Natural killer cell (primary cell): ENCODE measurements around the gene BRSK1. TPM values are rescaled to one million over a fixed set of nuclear protein-coding genes. Genes with fewer than 3 reads are reported as not detected.
A peak's percentile ranks its signal among the peaks of the same experiment; 100 is the strongest.

Experiments used
- ATAC-seq, 3 donors: fragments of 150-1000 bp in 2 of 3; fragments of 200-7000 bp in 1 of 3; cut with Tn5 transposase; 1 replicate in 1 of 3; 2 replicates in 2 of 3; pipeline ENCODE4 v1.10.0; 2021; ENCODE audit warnings: mild to moderate bottlenecking in 2 of 3, moderate library complexity in 2 of 3
- DNase-seq, 2 donors: peaks; one replicate each; pipeline versions ENCODE4 v3.0.0 to v3.0.0-alpha.2; 2013 to 2021; ENCODE audit warnings: mixed read lengths in 1 of 2
- H3K27ac ChIP-seq: one replicate; pipeline ENCODE4 v1.5.1; 2013; ENCODE audit warnings: mild to moderate bottlenecking, low read length
- H3K27me3 ChIP-seq: one replicate; pipeline ENCODE4 v1.6.1; 2013; ENCODE audit warnings: low read length; ENCODE audit not compliant: control insufficient read depth, insufficient read depth
- H3K36me3 ChIP-seq: one replicate; pipeline ENCODE4 v1.6.1; 2013; ENCODE audit warnings: low read length; ENCODE audit not compliant: control insufficient read depth, insufficient read depth
- H3K4me1 ChIP-seq: one replicate; pipeline ENCODE4 v1.6.1; 2013; ENCODE audit warnings: low read length; ENCODE audit not compliant: control insufficient read depth, insufficient read depth
- H3K4me3 ChIP-seq: one replicate; pipeline ENCODE4 v1.5.1; 2013; ENCODE audit warnings: low read length
- H3K9me3 ChIP-seq: one replicate; pipeline ENCODE4 v1.6.1; 2013; ENCODE audit warnings: low read length; ENCODE audit not compliant: control insufficient read depth, insufficient read depth
- H3K27ac Mint-ChIP-seq, 2 donors: one replicate each; pipeline ENCODE4 v1.8.0; 2022; ENCODE audit warnings: mild to moderate bottlenecking in 2 of 2, mixed read lengths in 2 of 2, moderate library complexity in 1 of 2
- H3K27me3 Mint-ChIP-seq, 2 donors: one replicate each; pipeline ENCODE4 v1.8.0; 2022; ENCODE audit warnings: low read depth in 2 of 2, mixed read lengths in 2 of 2
- H3K36me3 Mint-ChIP-seq: one replicate; pipeline ENCODE4 v1.8.0; 2022; ENCODE audit warnings: mixed read lengths
- H3K4me1 Mint-ChIP-seq, 2 donors: one replicate each; pipeline ENCODE4 v1.8.0; 2022; ENCODE audit warnings: mixed read lengths in 2 of 2
- H3K4me3 Mint-ChIP-seq: one replicate; pipeline ENCODE4 v1.8.0; 2022; ENCODE audit warnings: mild to moderate bottlenecking, moderate library complexity, mixed read lengths
- H3K9me3 Mint-ChIP-seq, 2 donors: one replicate each; pipeline ENCODE4 v1.8.0; 2022; ENCODE audit warnings: mixed read lengths in 2 of 2
- WGBS: methylation state at CpG from one replicate; pipeline ENCODE4 v1.1.7; 2013; ENCODE audit warnings: missing lambda C conversion rate; ENCODE audit not compliant: insufficient coverage; 5-methylcytosine and 5-hydroxymethylcytosine counted together
- intact Hi-C: fragments of 100-400 bp; cut with micrococcal nuclease; formaldehyde crosslinking; loops from one replicate; pipeline ENCODE4 v1.14.2; 2022
- total RNA-seq, 4 donors: library from RNA; stranded (reverse); fragments of 120-200 nt in 1 of 4; gene quantifications; one replicate each; pipeline versions ENCODE4 v1.2.3 to v1.2.4, GENCODE V29; 2013 to 2022
- TF ChIP-seq, protein P1 (sequence below): fragments of 200-600 bp; IDR thresholded peaks from one replicate; pipeline ENCODE4 v1.8.0; 2022; ENCODE audit warnings: antibody characterized with exemption

The BRSK1 gene
- total RNA-seq, 3 donors from 2014 or later (not counting 1 experiment from before 2014, with no cell fraction given) = 6.0 to 9.8 (median 6.5) TPM

GRCh38 chr19:55275851-55276719, 7.7 kb upstream of the BRSK1 start:
- Mint-ChIP-seq H3K9me3 (no peaks in the 10 kb centered on the region), H3K4me1 (peaks cover 28 to 38% of the 10 kb centered on the region in 2 donors), H3K27ac (peak overlapping the region; percentile 91 to 98), H3K36me3 (peaks cover 8% of the 10 kb centered on the region), H3K4me3 (peak overlapping the region; percentile 69), H3K27me3 (no peaks in the 10 kb centered on the region)
- Histone ChIP-seq H3K4me1 (peaks cover 52% of the 10 kb centered on the region), H3K27me3 (no peaks in the 10 kb centered on the region), H3K36me3 (peaks cover 19% of the 10 kb centered on the region), H3K27ac (peak overlapping the region; percentile 90), H3K4me3 (no peak overlapping the region), H3K9me3 (no peaks in the 10 kb centered on the region)
- DNase-seq (peak in 1 of 2 donors; percentile 70), ATAC-seq (peak; percentile 28 to 60 (median 42))
- intact Hi-C loops = no loop called here
- TF ChIP-seq, protein P1, sequence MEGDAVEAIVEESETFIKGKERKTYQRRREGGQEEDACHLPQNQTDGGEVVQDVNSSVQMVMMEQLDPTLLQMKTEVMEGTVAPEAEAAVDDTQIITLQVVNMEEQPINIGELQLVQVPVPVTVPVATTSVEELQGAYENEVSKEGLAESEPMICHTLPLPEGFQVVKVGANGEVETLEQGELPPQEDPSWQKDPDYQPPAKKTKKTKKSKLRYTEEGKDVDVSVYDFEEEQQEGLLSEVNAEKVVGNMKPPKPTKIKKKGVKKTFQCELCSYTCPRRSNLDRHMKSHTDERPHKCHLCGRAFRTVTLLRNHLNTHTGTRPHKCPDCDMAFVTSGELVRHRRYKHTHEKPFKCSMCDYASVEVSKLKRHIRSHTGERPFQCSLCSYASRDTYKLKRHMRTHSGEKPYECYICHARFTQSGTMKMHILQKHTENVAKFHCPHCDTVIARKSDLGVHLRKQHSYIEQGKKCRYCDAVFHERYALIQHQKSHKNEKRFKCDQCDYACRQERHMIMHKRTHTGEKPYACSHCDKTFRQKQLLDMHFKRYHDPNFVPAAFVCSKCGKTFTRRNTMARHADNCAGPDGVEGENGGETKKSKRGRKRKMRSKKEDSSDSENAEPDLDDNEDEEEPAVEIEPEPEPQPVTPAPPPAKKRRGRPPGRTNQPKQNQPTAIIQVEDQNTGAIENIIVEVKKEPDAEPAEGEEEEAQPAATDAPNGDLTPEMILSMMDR = no peak
- WGBS = 55% methylated on average over 17 of the region's 17 CpGs

DNA sequence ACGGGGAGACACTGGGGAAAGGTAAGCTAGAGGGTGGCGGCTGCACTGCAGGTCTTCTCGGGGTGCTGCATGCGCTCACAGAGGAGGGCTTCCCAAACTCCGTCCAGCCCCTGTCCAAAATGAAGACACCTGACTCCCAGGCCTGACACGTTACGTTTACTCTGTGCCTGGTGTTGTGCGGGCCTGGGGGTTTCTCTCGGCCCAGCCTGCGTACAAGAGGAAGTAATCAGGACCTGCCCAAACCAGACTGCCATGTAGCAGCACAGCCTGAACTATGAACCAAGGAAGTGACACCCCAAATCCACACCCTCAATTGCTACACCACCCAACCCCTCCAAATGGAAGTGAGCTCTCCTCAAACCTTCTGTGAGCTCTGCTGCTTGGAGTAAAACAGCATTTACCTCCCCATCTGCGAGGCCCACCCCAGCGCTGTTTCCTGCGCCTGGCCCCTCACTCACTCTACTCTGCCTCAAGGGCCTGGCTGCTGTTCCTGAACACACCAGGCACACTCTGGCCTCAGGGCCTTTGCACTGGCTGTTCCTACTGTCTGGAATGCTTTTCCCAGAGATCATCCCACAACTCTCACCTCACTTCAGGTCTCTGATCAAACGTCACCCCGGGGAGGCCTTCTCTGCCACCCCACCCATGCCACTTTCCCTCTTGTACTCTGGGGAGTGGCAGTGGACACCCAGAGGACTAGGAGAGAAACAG, 6.9 kb upstream of the BRSK1 start:
- peak in 1 of 2 donors; percentile 59 for DNase-seq
- Histone ChIP-seq H3K9me3 (no peaks in the 10 kb centered on the region), H3K27me3 (no peaks in the 10 kb centered on the region), H3K36me3 (peaks cover 18% of the 10 kb centered on the region), H3K27ac (peak overlapping the region; percentile 90), H3K4me3 (no peak overlapping the region), H3K4me1 (peaks cover 52% of the 10 kb centered on the region)
- intact Hi-C loops = no loop called here
- no peaks in the 10 kb centered on the region for H3K27me3 Mint-ChIP-seq
- 68% methylated on average over 15 of the region's 15 CpGs for WGBS
- H3K27ac Mint-ChIP-seq = peak overlapping the region; percentile 91 to 98
- no peaks in the 10 kb centered on the region for H3K9me3 Mint-ChIP-seq
- peak overlapping the region; percentile 69 for H3K4me3 Mint-ChIP-seq
- peaks cover 7% of the 10 kb centered on the region for H3K36me3 Mint-ChIP-seq
- peaks cover 32 to 42% of the 10 kb centered on the region in 2 donors for H3K4me1 Mint-ChIP-seq
- peak; percentile 20 to 47 (median 25) for ATAC-seq
- TF ChIP-seq, protein P1 = no peak

GRCh38 chr19:55277494-55277893, 6.3 kb upstream of the BRSK1 start:
- no peak for DNase-seq
- no peaks in the 10 kb centered on the region for H3K9me3 ChIP-seq
- Mint-ChIP-seq H3K27me3 (no peaks in the 10 kb centered on the region), H3K4me1 (peaks cover 32 to 42% of the 10 kb centered on the region in 2 donors), H3K27ac (peak overlapping the region; percentile 91 to 98), H3K9me3 (no peaks in the 10 kb centered on the region), H3K36me3 (peaks cover 1% of the 10 kb centered on the region), H3K4me3 (peak overlapping the region; percentile 69)
- WGBS = 98% methylated on average over 17 of the region's 17 CpGs
- no peak for ATAC-seq
- no peak overlapping the region for H3K4me3 ChIP-seq
- intact Hi-C loops = no loop called here
- TF ChIP-seq, protein P1 = no peak
- H3K4me1 ChIP-seq = peaks cover 52% of the 10 kb centered on the region
- peaks cover 13% of the 10 kb centered on the region for H3K36me3 ChIP-seq
- H3K27me3 ChIP-seq = no peaks in the 10 kb centered on the region
- H3K27ac ChIP-seq = peak overlapping the region; percentile 90
